Uterus (tissue), 4 donors: ENCODE data around the gene LRBA. TPM values are rescaled to one million over a fixed set of nuclear protein-coding genes. Genes with fewer than 3 reads are reported as not detected.

ENCODE experiments used
- DNase-seq, 2 donors: peaks; one replicate each; pipeline ENCODE4 v3.0.0-alpha.2; 2019 to 2020
- H3K27ac ChIP-seq, 2 donors: fragments of 200-600 bp; sonication (generic); 1 replicate in 1 of 2; 2 replicates in 1 of 2; pipeline ENCODE4 v1.5.1; 2016 to 2018
- H3K27me3 ChIP-seq, 2 donors: fragments of 200-600 bp; sonication (generic); one replicate each; pipeline ENCODE4 v1.5.1; 2018 to 2019; ENCODE audit warnings: control low read depth in 1 of 2
- H3K36me3 ChIP-seq, 2 donors: fragments of 200-600 bp; sonication (generic); one replicate each; pipeline ENCODE4 v1.5.1; 2019; ENCODE audit warnings: control low read depth in 1 of 2
- H3K4me1 ChIP-seq, 2 donors: fragments of 200-600 bp; sonication (generic); one replicate each; pipeline ENCODE4 v1.5.1; 2018 to 2019; ENCODE audit warnings: control low read depth in 1 of 2
- H3K4me3 ChIP-seq, 2 donors: fragments of 200-600 bp; sonication (generic); 1 replicate in 1 of 2; 2 replicates in 1 of 2; pipeline ENCODE4 v1.5.1; 2018 to 2019; ENCODE audit warnings: mild to moderate bottlenecking in 1 of 2
- H3K9me3 ChIP-seq, 2 donors: fragments of 200-600 bp; sonication (generic); one replicate each; pipeline ENCODE4 v1.5.1; 2019; ENCODE audit warnings: control low read depth in 1 of 2
- POLR2A ChIP-seq, 2 donors: fragments of 450-650 bp; IDR thresholded peaks; one replicate each; pipeline ENCODE4 v1.6.1; 2016; ENCODE audit warnings: antibody characterized with exemption in 2 of 2, mild to moderate bottlenecking in 1 of 2, moderate library complexity in 1 of 2
- intact Hi-C: fragments of 100-400 bp; cut with DNase I; formaldehyde crosslinking; loops from one replicate; pipeline ENCODE4 v1.15.1; 2023; ENCODE audit warnings: low total_unique reads
- total RNA-seq, 4 donors: library from RNA; depleted of rRNA in 3 of 4; stranded (reverse); fragments of >200 nt in 3 of 4; gene quantifications; one replicate each; pipeline versions ENCODE4 v1.1.0 to v1.2.4, GENCODE V29; 2014 to 2023
- TF ChIP-seq, protein P1 (sequence below), 4 experiments: fragments of 200-600 bp in 2 of 4; fragments of 450-650 bp in 2 of 4; sonication (generic) in 2 of 4; IDR thresholded peaks; one replicate each; pipeline ENCODE4 v1.5.1; 2016 to 2019; ENCODE audit warnings: antibody characterized with exemption in 4 of 4, mild to moderate bottlenecking in 2 of 4, moderate library complexity in 1 of 4
- donor health status: DM: yes; HTN: yes; CAD: no.

The LRBA gene
- total RNA-seq, 4 donors from 2014 or later, result 32.0 to 126 (median 41.7) TPM

DNA sequence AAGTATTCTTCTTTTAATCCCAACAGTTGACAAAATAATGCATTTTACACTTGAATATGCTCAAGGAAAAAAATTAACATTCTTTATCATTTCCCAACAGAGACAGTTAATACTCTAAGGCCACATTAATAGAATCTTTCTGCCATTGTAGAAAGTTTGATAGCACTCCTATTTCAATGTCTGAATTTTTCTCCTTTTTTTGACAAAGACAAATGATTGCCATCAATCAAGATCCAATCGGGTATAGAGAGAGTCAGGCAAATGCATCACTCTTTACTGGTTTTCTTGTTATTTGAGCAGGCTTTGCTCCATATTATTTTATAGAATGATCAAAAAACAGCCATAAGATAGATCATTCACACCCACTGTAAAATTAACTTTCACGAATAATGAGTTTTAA lies 387.0 kb downstream of the LRBA start:
- intact Hi-C loops, result no loop called here
- no peak overlapping the region for H3K27ac ChIP-seq
- H3K4me3 ChIP-seq, result no peak overlapping the region
- H3K9me3 ChIP-seq, result no peaks in the 10 kb centered on the region
- H3K27me3 ChIP-seq, result no peaks in the 10 kb centered on the region
- no peak for DNase-seq
- H3K36me3 ChIP-seq, result no peaks in the 10 kb centered on the region
- no peaks in the 10 kb centered on the region for H3K4me1 ChIP-seq
- TF ChIP-seq POLR2A (IDR thresholded peaks at IDR 0.05), result no peak
- TF ChIP-seq, protein P1, sequence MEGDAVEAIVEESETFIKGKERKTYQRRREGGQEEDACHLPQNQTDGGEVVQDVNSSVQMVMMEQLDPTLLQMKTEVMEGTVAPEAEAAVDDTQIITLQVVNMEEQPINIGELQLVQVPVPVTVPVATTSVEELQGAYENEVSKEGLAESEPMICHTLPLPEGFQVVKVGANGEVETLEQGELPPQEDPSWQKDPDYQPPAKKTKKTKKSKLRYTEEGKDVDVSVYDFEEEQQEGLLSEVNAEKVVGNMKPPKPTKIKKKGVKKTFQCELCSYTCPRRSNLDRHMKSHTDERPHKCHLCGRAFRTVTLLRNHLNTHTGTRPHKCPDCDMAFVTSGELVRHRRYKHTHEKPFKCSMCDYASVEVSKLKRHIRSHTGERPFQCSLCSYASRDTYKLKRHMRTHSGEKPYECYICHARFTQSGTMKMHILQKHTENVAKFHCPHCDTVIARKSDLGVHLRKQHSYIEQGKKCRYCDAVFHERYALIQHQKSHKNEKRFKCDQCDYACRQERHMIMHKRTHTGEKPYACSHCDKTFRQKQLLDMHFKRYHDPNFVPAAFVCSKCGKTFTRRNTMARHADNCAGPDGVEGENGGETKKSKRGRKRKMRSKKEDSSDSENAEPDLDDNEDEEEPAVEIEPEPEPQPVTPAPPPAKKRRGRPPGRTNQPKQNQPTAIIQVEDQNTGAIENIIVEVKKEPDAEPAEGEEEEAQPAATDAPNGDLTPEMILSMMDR (IDR thresholded peaks at IDR 0.05), result no peak

DNA sequence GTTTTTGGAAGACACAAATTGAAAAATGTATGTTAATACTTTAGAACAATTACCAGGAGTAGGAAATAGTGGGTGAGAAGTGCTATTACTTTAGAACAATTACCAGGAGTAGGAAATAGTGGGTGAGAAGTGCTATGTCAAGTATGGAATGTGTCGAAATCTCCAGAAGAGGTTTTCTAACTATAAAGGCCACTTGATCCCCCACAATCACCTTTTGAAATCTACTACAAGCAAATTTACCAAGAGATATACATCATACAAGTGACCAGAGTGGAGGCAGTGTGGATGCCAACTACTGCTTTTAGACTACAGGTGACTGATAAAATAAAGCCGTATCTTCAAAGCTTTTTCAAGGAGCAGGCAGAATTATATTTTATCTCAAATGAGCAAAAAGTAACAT lies 390.1 kb downstream of the LRBA start:
- DNase-seq, result no peak
- H3K36me3 ChIP-seq, result no peaks in the 10 kb centered on the region
- no peaks in the 10 kb centered on the region for H3K9me3 ChIP-seq
- H3K27ac ChIP-seq, result no peak overlapping the region
- H3K27me3 ChIP-seq, result no peaks in the 10 kb centered on the region
- intact Hi-C loops, result no loop called here
- H3K4me1 ChIP-seq, result no peaks in the 10 kb centered on the region
- H3K4me3 ChIP-seq, result no peak overlapping the region
- no peak for TF ChIP-seq POLR2A (IDR thresholded peaks at IDR 0.05)
- TF ChIP-seq, protein P1 (IDR thresholded peaks at IDR 0.05), result no peak

DNA sequence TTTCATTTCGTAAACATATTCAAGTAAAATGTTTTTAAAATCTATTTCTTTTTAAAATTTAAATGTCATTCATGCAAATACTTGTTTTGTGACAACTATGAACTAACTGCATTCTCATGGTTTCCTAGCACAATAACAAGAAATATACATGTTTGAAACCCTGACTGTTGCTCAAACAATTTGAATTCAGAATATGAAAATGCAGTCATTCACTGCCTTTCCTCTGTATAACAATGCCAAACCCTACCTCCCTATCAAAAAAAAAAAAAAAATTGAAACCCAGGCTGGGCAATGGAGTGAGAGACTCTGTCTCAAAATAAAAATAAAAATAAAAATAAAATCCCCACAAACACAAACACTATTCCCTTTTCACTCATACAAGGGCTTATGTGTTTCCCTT lies 391.0 kb downstream of the LRBA start:
- H3K36me3 ChIP-seq, result no peaks in the 10 kb centered on the region
- intact Hi-C loops, result no loop called here
- no peak for DNase-seq
- H3K9me3 ChIP-seq, result no peaks in the 10 kb centered on the region
- no peak overlapping the region for H3K4me3 ChIP-seq
- TF ChIP-seq POLR2A (IDR thresholded peaks at IDR 0.05), result no peak
- TF ChIP-seq, protein P1 (IDR thresholded peaks at IDR 0.05), result no peak
- no peaks in the 10 kb centered on the region for H3K27me3 ChIP-seq
- no peak overlapping the region for H3K27ac ChIP-seq
- no peaks in the 10 kb centered on the region for H3K4me1 ChIP-seq

DNA sequence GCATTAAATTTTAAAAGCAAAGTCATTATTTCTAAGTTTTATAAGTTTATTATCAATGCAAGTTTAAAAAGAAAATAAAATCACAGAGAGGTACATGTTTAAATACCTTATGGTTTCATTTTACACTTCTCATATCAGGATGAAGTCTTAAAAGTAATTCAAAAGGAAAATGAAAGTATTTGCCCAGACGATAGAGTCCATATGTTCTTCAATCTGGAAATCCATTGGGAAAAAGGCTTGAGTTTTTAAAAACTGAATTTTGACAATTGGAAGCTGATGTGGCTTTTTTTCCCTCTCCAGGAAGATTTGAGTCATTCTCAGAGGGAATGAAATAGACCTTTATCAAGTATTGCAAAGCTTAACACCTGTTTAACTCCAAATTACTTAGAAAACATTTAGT lies 396.0 kb downstream of the LRBA start:
- Histone ChIP-seq H3K27me3 (no peaks in the 10 kb centered on the region), H3K4me1 (no peaks in the 10 kb centered on the region), H3K9me3 (no peaks in the 10 kb centered on the region), H3K27ac (no peak overlapping the region), H3K4me3 (no peak overlapping the region), H3K36me3 (no peaks in the 10 kb centered on the region)
- TF ChIP-seq POLR2A (IDR thresholded peaks at IDR 0.05), result no peak
- TF ChIP-seq, protein P1 (IDR thresholded peaks at IDR 0.05), result no peak
- intact Hi-C loops, result no loop called here
- no peak for DNase-seq

DNA sequence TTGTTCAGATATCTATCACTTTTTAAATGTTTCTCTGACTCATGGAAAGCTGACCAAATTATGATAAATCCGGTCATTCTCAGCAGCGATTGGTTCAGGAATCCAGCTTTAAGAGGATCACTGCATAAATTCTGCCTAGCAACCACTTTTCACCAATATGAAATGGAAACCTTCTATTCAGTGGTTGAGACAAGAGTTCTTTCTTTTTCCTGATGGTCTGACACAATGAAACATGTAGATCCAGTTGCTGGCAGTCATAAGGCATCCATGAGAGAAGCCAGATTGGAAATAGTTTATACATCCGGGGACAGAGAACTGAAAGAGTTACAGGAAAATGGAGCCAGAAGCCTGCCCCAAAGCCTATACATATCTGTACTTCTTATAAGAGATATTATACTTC lies 406.0 kb downstream of the LRBA start:
- no peak overlapping the region for H3K27ac ChIP-seq
- no peaks in the 10 kb centered on the region for H3K9me3 ChIP-seq
- no peaks in the 10 kb centered on the region for H3K27me3 ChIP-seq
- no peak for DNase-seq
- H3K36me3 ChIP-seq, result no peaks in the 10 kb centered on the region
- H3K4me3 ChIP-seq, result no peak overlapping the region
- intact Hi-C loops, result no loop called here
- no peaks in the 10 kb centered on the region for H3K4me1 ChIP-seq
- TF ChIP-seq, protein P1 (IDR thresholded peaks at IDR 0.05), result no peak
- TF ChIP-seq POLR2A (IDR thresholded peaks at IDR 0.05), result no peak
